GM21390 (cell line): ENCODE measurements around the gene RNF20.
"Not testable (repeated sequence)": the region's sequence is repeated elsewhere in the genome, so short reads cannot be mapped to it uniquely, and the experiment has no call there.

ENCODE experiments used
- ATAC-seq: cut with Tn5 transposase; IDR thresholded peaks from one replicate; pipeline ENCODE4 v1.9.1; 2021; ENCODE audit not compliant: unreplicated experiment

Gene RNF20

GRCh38 chr9:101533334-101534204 is at the start of gene RNF20:
TSS of gene RNF20 (plus strand) at chr9:101533853. CDS start at chr9:101535424, 1,571 bp downstream.
- peak; percentile 97 for ATAC-seq

- no peak for ATAC-seq
Observed at GRCh38 chr9:101484046-101484445, 49.6 kb upstream of the RNF20 start.

GRCh38 chr9:101485924-101486692 is 47.5 kb upstream of the RNF20 start:
- ATAC-seq: no peak

- ATAC-seq: no peak
Observed at GRCh38 chr9:101486693-101487442, 46.8 kb upstream of the RNF20 start.

- ATAC-seq: no peak
Observed at GRCh38 chr9:101487443-101487840, 46.2 kb upstream of the RNF20 start.

- no peak for ATAC-seq
Observed at GRCh38 chr9:101495810-101496209, 37.8 kb upstream of the RNF20 start.

- ATAC-seq: no peak
Observed at GRCh38 chr9:101498323-101498722, 35.3 kb upstream of the RNF20 start.

GRCh38 chr9:101504188-101504587 is 29.5 kb upstream of the RNF20 start:
- no peak for ATAC-seq

GRCh38 chr9:101508211-101508610 is 25.4 kb upstream of the RNF20 start:
- no peak for ATAC-seq

- ATAC-seq: no peak
Observed at GRCh38 chr9:101509572-101509971, 24.1 kb upstream of the RNF20 start.

GRCh38 chr9:101510459-101510858 is 23.2 kb upstream of the RNF20 start:
- no peak for ATAC-seq

- no peak for ATAC-seq
Observed at GRCh38 chr9:101511009-101511408, 22.6 kb upstream of the RNF20 start.

- ATAC-seq: no peak
Observed at GRCh38 chr9:101512116-101512515, 21.5 kb upstream of the RNF20 start.

GRCh38 chr9:101513351-101513750 is 20.3 kb upstream of the RNF20 start:
- no peak for ATAC-seq

- no peak for ATAC-seq
Observed at GRCh38 chr9:101514071-101514470, 19.6 kb upstream of the RNF20 start.

- no peak for ATAC-seq
Observed at GRCh38 chr9:101516655-101517054, 17.0 kb upstream of the RNF20 start.

- not testable (repeated sequence) for ATAC-seq
Observed at GRCh38 chr9:101518489-101518888, 15.2 kb upstream of the RNF20 start.

- ATAC-seq: no peak
Observed at GRCh38 chr9:101524371-101524770, 9.3 kb upstream of the RNF20 start.

- no peak for ATAC-seq
Observed at GRCh38 chr9:101527066-101527465, 6.6 kb upstream of the RNF20 start.

- ATAC-seq: no peak
Observed at GRCh38 chr9:101528015-101528414, 5.6 kb upstream of the RNF20 start.

- peak; percentile 37 for ATAC-seq
Observed at GRCh38 chr9:101530076-101530711, 3.5 kb upstream of the RNF20 start.
